H1 (cell line): ENCODE results near the gene ANKH. TPM values are rescaled to one million over a fixed set of nuclear protein-coding genes. Genes with fewer than 3 reads are reported as not detected.

Source experiments
- GABPA ChIP-seq: IDR thresholded peaks from 2 replicates; pipeline ENCODE4 v1.6.1; 2011; ENCODE audit warnings: mild to moderate bottlenecking, low read length, moderate library complexity, borderline replicate concordance; ENCODE audit not compliant: insufficient read depth
- HDAC2 ChIP-seq, 2 experiments: fragments of 300-600 bp in 1 of 2; sonication (generic) in 1 of 2; IDR thresholded peaks; 2 replicates each; pipeline ENCODE4 v1.6.1; 2011 to 2012; ENCODE audit warnings: low read depth in 2 of 2, low read length in 2 of 2, mild to moderate bottlenecking in 2 of 2, moderate library complexity in 2 of 2, borderline replicate concordance in 1 of 2, inconsistent platforms in 1 of 2
- JUN ChIP-seq: IDR thresholded peaks from 2 replicates; pipeline ENCODE4 v1.6.1; 2011; ENCODE audit warnings: low read depth, mild to moderate bottlenecking, improper control_type of control experiment, low read length
- MAFK ChIP-seq: IDR thresholded peaks from 2 replicates; pipeline ENCODE4 v1.6.1; 2012; ENCODE audit warnings: low read depth, mild to moderate bottlenecking, improper control_type of control experiment, low read length
- POLR2A ChIP-seq, 2 experiments: IDR thresholded peaks; 1 replicate in 1 of 2; 2 replicates in 1 of 2; pipeline ENCODE4 v1.6.1; 2011; ENCODE audit warnings: low read depth in 2 of 2, low read length in 2 of 2, mild to moderate bottlenecking in 2 of 2; ENCODE audit errors: control extremely low read depth in 1 of 2
- RAD21 ChIP-seq, 2 experiments: IDR thresholded peaks in 1 of 2; conservative IDR thresholded peaks in 1 of 2; 2 replicates each; pipeline ENCODE4 v1.6.1; 2011; ENCODE audit warnings: low read depth in 2 of 2, low read length in 2 of 2, improper control_type of control experiment in 1 of 2, inconsistent platforms in 1 of 2, mild to moderate bottlenecking in 1 of 2, moderate library complexity in 1 of 2
- RFX5 ChIP-seq: IDR thresholded peaks from 2 replicates; pipeline ENCODE4 v1.6.1; 2011; ENCODE audit warnings: low read depth, low read length, improper control_type of control experiment, borderline replicate concordance
- SAP30 ChIP-seq: fragments of 300-600 bp; sonication (generic); IDR thresholded peaks from 2 replicates; pipeline ENCODE4 v1.7.1; 2012; ENCODE audit warnings: low read length, moderate library complexity, mild to moderate bottlenecking, inconsistent platforms; ENCODE audit not compliant: insufficient read depth, insufficient replicate concordance
- ZNF274 ChIP-seq: IDR thresholded peaks from 2 replicates; pipeline ENCODE4 v1.7.0; 2012; ENCODE audit warnings: low read length, borderline replicate concordance; ENCODE audit errors: extremely low read depth
- polyA plus RNA-seq, 7 experiments: library from polyadenylated mRNA; depleted of rRNA in 3 of 7; stranded (reverse) in 5 of 7; unstranded in 2 of 7; fragments of >200 nt in 5 of 7; fragments of 200-250 nt in 2 of 7; gene quantifications; 1 replicate in 5 of 7; 2 replicates in 1 of 7; 4 replicates in 1 of 7; pipeline versions ENCODE4 v1.2.1 to v1.2.3, GENCODE V29; 2011 to 2013; ENCODE audit warnings: missing spikeins in 2 of 7, mixed read lengths in 2 of 7
- total RNA-seq: library from RNA; stranded (reverse); fragmentation: NEBNext Ultra II Directional; extraction: Animal tissue kit (Norgen Biotek cat#: 25700); gene quantifications from 2 replicates; pipeline ENCODE4 v1.2.1, GENCODE V29; 2021
- TF ChIP-seq, protein P1 (sequence below): fragments of 300-600 bp; sonication (generic); IDR thresholded peaks from 2 replicates; pipeline ENCODE4 v1.7.1; 2012; ENCODE audit warnings: low read length, moderate library complexity, mild to moderate bottlenecking, inconsistent platforms; ENCODE audit not compliant: insufficient replicate concordance

ANKH gene
- total and polyA plus RNA-seq, 2 of the 8 experiments (the other 6 are each of a cell fraction or from before 2014, with no cell fraction given), result 5.3 to 13.0 TPM

- TF ChIP-seq, protein P1, sequence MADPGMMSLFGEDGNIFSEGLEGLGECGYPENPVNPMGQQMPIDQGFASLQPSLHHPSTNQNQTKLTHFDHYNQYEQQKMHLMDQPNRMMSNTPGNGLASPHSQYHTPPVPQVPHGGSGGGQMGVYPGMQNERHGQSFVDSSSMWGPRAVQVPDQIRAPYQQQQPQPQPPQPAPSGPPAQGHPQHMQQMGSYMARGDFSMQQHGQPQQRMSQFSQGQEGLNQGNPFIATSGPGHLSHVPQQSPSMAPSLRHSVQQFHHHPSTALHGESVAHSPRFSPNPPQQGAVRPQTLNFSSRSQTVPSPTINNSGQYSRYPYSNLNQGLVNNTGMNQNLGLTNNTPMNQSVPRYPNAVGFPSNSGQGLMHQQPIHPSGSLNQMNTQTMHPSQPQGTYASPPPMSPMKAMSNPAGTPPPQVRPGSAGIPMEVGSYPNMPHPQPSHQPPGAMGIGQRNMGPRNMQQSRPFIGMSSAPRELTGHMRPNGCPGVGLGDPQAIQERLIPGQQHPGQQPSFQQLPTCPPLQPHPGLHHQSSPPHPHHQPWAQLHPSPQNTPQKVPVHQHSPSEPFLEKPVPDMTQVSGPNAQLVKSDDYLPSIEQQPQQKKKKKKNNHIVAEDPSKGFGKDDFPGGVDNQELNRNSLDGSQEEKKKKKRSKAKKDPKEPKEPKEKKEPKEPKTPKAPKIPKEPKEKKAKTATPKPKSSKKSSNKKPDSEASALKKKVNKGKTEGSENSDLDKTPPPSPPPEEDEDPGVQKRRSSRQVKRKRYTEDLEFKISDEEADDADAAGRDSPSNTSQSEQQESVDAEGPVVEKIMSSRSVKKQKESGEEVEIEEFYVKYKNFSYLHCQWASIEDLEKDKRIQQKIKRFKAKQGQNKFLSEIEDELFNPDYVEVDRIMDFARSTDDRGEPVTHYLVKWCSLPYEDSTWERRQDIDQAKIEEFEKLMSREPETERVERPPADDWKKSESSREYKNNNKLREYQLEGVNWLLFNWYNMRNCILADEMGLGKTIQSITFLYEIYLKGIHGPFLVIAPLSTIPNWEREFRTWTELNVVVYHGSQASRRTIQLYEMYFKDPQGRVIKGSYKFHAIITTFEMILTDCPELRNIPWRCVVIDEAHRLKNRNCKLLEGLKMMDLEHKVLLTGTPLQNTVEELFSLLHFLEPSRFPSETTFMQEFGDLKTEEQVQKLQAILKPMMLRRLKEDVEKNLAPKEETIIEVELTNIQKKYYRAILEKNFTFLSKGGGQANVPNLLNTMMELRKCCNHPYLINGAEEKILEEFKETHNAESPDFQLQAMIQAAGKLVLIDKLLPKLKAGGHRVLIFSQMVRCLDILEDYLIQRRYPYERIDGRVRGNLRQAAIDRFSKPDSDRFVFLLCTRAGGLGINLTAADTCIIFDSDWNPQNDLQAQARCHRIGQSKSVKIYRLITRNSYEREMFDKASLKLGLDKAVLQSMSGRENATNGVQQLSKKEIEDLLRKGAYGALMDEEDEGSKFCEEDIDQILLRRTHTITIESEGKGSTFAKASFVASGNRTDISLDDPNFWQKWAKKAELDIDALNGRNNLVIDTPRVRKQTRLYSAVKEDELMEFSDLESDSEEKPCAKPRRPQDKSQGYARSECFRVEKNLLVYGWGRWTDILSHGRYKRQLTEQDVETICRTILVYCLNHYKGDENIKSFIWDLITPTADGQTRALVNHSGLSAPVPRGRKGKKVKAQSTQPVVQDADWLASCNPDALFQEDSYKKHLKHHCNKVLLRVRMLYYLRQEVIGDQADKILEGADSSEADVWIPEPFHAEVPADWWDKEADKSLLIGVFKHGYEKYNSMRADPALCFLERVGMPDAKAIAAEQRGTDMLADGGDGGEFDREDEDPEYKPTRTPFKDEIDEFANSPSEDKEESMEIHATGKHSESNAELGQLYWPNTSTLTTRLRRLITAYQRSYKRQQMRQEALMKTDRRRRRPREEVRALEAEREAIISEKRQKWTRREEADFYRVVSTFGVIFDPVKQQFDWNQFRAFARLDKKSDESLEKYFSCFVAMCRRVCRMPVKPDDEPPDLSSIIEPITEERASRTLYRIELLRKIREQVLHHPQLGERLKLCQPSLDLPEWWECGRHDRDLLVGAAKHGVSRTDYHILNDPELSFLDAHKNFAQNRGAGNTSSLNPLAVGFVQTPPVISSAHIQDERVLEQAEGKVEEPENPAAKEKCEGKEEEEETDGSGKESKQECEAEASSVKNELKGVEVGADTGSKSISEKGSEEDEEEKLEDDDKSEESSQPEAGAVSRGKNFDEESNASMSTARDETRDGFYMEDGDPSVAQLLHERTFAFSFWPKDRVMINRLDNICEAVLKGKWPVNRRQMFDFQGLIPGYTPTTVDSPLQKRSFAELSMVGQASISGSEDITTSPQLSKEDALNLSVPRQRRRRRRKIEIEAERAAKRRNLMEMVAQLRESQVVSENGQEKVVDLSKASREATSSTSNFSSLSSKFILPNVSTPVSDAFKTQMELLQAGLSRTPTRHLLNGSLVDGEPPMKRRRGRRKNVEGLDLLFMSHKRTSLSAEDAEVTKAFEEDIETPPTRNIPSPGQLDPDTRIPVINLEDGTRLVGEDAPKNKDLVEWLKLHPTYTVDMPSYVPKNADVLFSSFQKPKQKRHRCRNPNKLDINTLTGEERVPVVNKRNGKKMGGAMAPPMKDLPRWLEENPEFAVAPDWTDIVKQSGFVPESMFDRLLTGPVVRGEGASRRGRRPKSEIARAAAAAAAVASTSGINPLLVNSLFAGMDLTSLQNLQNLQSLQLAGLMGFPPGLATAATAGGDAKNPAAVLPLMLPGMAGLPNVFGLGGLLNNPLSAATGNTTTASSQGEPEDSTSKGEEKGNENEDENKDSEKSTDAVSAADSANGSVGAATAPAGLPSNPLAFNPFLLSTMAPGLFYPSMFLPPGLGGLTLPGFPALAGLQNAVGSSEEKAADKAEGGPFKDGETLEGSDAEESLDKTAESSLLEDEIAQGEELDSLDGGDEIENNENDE, result no peak
- TF ChIP-seq RFX5, result no peak
- TF ChIP-seq MAFK, result no peak
- no peak for TF ChIP-seq SAP30
- TF ChIP-seq JUN, result no peak
- no peak for TF ChIP-seq GABPA
- TF ChIP-seq HDAC2 (IDR thresholded peaks at IDR 0.05; ENCODE audit: borderline replicate concordance in 1 of 2, low read depth in 2 of 2, low read length in 2 of 2), result no peak
- TF ChIP-seq ZNF274, result no peak
- TF ChIP-seq POLR2A (IDR thresholded peaks at IDR 0.05; ENCODE audit: control extremely low read depth in 1 of 2, low read depth in 2 of 2, low read length in 2 of 2), result no peak
- no peak for TF ChIP-seq RAD21 (IDR thresholded peaks at IDR 0.05 in 1 of 2, conservative IDR thresholded peaks at IDR 0.05 in 1 of 2; ENCODE audit: low read depth in 2 of 2, low read length in 2 of 2)
These were observed 35.0 kb upstream of the ANKH start (continued) for GRCh38 chr5:14906628-14907027.
